Heart left ventricle (tissue), 13 donors: ENCODE measurements around the gene CDHR5.
"Not testable (repeated sequence)": the region's sequence is repeated elsewhere in the genome, so short reads cannot be mapped to it uniquely, and the experiment has no call there.

Experiments
- POLR2A ChIP-seq, 2 donors: fragments of 450-650 bp; IDR thresholded peaks; one replicate each; pipeline ENCODE4 v1.6.1; 2017; ENCODE audit warnings: antibody characterized with exemption in 2 of 2, mild to moderate bottlenecking in 2 of 2, moderate library complexity in 2 of 2
- TF ChIP-seq, protein P1 (sequence below), 12 donors: fragments of 200-600 bp; sonication (generic) in 4 of 12; IDR thresholded peaks; one replicate each; pipeline versions ENCODE4 v1.5.0 to v1.8.0; 2018 to 2022; ENCODE audit warnings: antibody characterized with exemption in 12 of 12, mild to moderate bottlenecking in 5 of 12
- donor health status: ischemic (EF 13 %, LVEDD 7.1; RV severe dilation, severe dysfunction).
- donor health status: DM: no; HTN: yes; CAD: no.
- donor health status: DM: no; HTN: no; CAD: no.
- donor health status: ischemic (EF 25% LVEDD 6.9; RV normal size, moderate dysfunction).
- donor health status: ischemic (EF 25% LVEDD 5.7; RV mildly dilated, moderate dysfunction).
- donor health status: ischemic (EF 35%, LVEDD 5.7; RV mildly dilated, moderate dysfunction).
- donor health status: nonischemic (EF 11% LVEDD 7.7; RV severe dilation, severe dysfunction).
- donor health status: DM: yes; HTN: yes; CAD: no.
- donor health status: PGD.
- donor health status: ischemic (EF 29% LVEDD 5.4; RV normal size, mild dysfunction).
- donor health status: nonischemic (EF 23%, LVEDD 6.1; RV moderate dilation, normal function).

DNA sequence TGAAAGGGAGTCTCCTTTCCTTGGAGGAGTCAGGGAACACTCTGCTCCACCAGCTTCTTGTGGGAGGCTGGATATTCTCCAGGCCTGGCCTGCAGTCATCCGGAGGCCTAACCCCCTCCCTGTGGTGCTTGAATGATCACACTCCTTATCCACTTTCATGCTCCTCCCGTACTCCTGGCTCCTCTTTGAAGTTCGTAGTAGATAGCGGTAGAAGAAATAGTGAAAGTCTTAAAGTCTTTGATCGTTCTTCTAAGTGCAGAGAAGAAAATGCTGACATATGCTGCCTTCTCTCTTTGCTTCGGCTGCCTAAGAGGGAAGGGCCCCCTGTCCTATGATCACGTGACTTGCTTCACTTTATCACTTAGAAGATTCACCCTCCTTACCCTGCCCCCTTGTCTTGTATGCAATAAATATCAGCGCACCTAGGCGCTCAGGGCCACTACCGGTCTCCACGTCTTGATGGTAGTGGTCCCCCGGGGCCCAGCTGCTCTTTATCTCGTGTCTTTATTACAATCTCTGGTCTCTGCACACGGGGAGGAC, 50.7 kb downstream of the CDHR5 start:
- TF ChIP-seq, protein P1, sequence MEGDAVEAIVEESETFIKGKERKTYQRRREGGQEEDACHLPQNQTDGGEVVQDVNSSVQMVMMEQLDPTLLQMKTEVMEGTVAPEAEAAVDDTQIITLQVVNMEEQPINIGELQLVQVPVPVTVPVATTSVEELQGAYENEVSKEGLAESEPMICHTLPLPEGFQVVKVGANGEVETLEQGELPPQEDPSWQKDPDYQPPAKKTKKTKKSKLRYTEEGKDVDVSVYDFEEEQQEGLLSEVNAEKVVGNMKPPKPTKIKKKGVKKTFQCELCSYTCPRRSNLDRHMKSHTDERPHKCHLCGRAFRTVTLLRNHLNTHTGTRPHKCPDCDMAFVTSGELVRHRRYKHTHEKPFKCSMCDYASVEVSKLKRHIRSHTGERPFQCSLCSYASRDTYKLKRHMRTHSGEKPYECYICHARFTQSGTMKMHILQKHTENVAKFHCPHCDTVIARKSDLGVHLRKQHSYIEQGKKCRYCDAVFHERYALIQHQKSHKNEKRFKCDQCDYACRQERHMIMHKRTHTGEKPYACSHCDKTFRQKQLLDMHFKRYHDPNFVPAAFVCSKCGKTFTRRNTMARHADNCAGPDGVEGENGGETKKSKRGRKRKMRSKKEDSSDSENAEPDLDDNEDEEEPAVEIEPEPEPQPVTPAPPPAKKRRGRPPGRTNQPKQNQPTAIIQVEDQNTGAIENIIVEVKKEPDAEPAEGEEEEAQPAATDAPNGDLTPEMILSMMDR (IDR thresholded peaks at IDR 0.05): not testable (repeated sequence)
- TF ChIP-seq POLR2A (IDR thresholded peaks at IDR 0.05): not testable (repeated sequence)
